GM19372 (cell line): ENCODE measurements around the gene DYNAP.
A peak's percentile ranks its signal among the peaks of the same experiment; 100 is the strongest.

Experiments
- ATAC-seq: cut with Tn5 transposase; IDR thresholded peaks from one replicate; pipeline ENCODE4 v1.9.1; 2021; ENCODE audit warnings: mild to moderate bottlenecking, low read depth, moderate library complexity; ENCODE audit not compliant: unreplicated experiment

The DYNAP gene, protein sequence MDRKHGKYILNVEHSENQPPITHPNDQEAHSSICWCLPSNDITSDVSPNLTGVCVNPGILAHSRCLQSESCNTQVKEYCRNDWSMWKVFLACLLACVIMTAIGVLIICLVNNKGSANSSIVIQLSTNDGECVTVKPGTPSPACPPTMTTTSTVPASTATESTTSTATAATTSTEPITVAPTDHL

DNA sequence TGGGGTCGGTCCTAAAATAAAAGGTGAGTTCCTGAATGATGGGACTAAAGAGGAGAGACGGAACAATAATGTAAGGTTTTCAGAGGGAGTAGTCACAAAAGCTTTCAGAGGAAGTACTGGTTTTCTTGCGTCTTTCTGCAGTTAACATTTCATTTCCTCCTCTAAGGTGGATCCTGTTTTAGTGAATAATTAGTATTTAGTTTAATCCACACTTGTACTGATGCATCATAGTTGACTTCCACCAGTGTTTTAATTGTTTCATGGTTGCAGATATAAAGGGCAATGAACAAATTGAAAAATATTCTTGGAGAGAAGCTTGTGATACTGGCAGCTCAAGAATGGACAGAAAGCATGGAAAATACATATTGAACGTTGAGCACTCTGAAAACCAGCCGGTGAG is at the start of gene DYNAP:
Gene DYNAP (plus strand): TSS at position 301 of the 400 bp plus-strand sequence. CDS start 38 bp downstream, at position 339.
- no peak for ATAC-seq

DNA sequence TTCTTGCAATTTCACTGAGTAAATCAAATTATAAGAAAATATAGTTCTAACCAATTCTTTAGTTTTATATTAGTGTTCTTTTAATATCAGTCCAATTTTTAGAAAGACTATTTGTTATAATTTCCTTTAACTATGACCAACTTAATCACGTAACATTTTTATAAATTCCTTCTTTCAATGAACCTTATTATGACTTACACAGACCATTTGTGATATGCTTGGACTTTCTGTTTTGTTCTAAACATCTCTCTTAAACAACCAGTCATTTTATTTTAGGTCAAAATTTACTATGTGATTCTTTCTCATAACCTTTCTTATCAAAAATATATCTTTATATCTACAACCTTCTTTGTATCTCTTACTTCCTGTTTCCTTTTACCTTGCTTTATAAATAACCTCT is 39.5 kb upstream of the DYNAP start:
- ATAC-seq, result no peak

DNA sequence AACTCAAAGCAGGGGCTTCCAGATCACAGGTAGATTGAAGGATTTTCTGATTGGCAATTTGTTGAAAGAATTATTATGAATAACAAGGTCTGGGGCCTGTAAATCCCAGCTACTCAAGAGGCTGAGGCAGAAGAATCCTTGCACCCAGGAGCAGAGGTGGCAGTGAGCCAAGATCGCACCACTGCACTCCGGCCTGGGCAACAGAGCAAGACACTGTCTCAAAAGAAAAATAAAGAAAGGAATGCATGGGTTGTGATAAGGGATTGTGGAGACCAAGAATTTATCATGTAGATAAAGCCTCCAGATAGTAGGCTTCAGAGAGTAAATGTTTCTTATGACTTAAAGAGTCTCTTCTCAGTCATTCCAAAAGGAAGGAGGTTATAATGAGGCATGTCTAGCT is 35.8 kb upstream of the DYNAP start:
- no peak for ATAC-seq

DNA sequence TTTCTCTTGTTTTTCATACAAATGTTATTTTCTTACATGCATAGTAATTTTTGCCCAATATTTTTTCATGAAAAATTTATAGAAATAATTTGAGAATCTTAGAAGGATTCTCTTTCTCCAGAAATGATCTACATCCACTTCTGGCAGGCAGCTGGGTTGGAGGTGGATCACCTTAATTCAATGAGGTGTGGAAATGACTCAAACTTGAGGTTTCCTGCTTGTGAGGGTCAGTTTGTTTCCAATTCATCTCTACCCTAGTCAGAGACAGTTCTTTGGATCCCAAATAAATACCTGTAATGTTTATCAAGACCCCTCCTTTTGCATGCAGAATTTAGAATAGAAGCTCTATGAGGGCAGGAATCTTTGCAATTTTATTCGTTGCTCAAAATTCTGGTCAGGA is 35.0 kb upstream of the DYNAP start:
- ATAC-seq, result no peak

DNA sequence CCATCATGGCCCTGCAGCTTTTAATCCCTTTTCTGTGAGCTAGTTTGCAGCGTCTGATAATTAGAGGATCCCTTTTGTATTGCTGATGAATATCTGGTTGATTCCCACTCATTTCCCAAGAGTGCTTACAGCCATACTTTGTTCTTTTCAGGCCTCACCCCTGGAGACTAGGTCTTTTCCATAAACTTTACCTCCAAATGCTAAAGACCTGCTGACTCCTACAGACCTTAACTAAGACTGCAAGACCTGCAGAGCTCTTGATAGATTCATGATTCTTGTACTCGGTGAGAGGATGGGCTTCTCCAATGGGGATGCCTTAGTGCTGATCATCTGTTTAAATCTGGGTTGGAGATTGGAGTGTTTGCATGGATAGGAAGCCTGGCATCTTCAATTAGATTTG is 33.1 kb upstream of the DYNAP start:
- no peak for ATAC-seq

DNA sequence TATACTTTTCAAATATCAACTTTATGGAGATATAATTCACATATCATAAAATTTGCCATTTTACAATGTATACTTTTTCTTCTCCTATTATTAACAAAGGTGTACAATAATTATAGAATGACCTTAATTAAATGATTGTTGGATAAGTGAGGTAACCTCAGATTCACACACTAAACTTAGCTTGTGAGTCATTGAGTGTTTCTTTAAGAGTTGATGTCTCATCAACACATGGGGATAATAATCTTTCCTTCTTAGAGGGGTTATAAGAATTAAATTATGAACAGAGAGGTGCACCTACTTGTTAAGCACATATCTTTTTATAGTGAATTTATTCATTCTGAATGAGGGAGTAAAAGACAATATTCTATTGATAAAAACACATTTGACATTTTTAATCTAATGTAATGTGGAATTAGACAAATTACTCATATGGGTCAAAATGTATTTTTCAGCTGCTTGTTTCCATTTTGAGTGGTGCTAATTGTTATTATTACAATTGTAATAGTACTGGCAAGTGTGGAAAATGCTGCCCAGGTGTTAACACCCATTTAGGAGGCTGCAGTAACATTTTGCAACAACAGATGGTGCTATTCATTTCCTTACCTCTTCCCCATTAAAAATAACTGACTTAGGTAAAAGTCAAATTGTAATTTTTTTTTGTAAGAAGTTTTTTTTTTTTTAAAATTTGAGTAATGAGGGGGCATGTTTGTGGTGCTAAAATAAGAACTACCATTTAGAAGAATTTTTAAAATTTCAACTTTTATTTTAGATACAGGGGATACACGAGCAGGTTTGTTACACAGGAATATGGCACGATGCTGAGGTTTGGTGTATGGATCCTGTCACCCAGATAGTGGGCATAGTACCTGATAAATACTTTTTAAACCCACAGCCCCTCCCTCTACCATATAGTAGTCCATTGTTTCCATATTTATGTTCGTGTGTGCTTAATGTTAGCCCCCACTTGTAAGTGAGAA is 32.1 kb upstream of the DYNAP start:
- peak; percentile 61 for ATAC-seq

DNA sequence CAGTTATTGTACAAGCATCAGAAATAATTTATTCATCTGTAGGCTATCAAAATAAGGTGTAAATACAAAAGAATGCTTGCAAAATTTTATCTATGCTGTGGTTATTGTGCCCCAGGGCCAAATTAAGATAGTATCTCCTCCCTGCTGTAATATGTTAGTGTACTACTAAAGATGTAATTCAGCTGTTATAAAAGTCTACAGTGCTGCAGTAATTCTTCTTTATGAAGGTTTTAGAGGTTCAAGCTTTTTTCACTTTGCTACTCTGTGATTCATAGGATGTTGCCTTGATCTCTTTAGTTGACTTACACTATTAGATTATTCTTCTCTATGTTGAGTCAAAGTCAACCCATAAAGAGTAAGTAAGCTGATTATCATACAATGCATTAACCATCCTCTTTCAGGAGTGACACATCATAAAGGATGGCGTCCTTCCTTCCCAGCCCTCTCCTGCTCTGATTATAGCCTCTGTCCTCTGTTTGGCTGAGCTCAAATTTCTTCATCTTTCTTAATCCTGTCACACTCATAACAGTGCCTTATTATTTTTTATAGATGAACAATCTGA is 29.3 kb upstream of the DYNAP start:
- ATAC-seq, result no peak

DNA sequence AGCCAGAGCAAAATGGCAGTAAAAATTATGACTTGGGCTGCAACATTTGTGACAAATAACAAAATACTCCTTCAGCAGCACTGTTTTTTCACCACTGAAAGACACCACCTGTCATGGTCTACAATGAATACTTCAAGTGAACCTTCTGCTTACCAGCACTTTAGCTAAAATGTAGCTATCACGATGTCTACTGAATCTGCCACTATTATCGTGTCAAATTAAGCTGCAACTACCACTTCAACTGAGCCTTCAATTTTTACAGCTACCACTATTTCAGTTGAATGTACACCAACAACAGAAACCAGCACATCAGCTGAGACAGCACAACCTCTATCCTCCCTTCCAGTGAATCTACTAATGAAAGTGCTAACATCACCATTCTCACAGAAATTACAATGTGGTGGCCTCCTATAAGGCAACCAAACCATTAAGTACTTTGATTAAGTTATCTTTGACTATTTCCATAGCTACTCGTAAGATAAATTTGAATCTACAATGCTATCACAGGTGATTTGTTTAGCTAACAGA is 10.8 kb upstream of the DYNAP start:
- ATAC-seq, result no peak

DNA sequence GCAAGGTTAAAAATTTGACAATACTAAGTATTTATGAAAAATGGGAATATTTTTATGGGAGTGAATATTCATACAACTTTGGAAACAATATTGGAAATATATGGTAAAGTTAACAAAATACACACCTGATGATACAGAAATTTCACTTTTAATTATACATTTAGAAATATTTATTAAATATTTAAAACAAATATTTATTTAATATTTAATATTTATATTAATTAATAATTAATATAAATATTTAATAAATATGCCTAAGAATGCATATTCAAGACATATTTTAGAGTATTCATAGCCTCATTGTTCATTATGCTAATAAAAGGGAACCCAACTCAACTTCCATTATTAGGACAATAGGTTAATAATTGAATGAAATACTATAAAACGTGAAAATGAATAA is 7.0 kb upstream of the DYNAP start:
- ATAC-seq, result no peak

DNA sequence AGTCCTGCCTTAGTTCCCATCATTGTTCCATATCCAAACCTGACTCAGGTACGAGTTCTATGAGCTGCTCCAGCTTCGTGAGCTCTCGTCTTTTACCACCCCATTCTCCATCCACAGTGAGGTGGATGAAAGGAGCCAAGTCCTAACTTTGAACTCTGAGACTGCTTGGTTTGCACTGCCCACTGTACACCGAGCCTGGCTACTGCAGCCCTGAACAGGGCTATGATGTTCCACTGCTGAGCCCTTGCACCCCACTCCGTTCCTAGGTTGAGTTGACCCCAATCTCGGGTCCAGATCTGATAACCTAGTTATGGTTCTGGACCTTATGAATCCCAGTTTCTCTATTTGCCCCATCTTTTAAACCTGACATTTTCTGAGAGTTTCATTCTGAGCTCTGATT is 5.3 kb upstream of the DYNAP start:
- ATAC-seq, result no peak

DNA sequence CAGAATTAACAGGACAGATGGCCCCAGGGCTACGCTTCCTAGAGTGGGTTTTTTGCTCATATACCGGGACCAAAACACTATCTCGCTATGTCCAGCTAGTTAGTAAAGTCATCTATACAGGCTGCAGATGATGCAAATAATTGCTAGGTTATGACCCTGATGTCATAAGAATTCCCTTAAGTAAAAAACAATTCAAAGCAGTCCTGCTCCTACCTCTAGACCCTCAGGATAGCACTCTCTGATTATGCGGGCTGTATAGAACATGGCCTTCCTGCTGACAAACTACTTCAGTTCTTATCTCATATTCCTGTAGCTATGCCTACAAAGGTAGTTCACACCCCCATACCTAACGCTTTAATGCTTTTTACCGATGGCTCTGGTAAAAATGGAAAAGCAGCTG is 13.2 kb downstream of the DYNAP start:
- no peak for ATAC-seq

DNA sequence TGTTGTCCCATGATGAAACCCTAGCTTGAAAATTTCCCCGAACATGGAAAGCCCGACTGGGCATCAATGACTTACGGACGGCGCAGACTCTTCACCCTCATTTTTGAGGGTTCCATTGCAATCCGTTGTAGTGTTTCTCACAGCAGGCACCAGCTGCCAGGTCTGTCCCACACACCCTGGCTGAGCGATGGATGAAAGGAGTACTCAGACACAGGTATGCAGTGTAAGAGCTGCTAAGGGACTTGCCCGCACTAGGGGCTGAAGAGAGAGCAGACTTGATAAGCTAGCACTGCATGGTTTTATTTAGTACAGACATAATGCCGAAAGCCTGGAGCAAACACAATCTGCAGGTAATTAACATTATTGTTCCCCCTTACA is 15.8 kb downstream of the DYNAP start:
- ATAC-seq, result no peak

DNA sequence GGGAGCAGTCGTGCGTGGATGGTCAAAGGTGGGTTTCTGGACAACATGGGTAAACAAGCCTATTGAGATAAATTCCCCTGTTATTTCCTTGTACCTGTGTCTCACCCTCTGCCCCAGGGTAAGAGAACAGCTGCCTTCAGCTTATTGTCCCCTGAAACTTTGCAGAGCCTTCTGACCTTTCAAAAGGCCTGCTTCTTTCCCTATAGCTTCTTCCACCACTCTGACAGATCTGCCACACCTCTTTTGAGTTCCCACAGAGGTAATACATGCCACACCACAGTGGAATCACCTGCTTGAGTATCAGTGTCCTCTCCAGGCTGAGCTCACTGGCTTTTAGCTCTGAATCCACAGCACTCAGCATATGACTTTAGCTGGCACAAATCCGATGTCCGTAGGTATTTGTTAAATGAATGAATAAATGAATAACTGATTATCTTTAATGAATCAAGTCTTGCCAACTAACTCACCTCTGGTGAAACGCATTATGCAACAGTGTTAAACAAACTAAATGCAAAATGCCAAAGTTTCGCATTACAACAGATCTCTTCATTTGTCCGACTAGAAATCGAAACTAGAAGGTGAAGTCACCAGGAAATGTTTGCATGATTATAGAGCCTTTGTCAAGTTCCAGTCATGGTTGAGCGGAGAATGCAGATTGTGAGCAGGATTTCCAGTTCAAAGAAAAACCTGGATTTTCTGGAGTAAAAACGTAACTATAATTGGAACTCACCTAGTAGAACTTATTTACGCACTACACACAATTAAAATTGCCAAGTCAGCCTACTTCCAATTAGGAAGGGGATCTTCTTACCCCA is 16.4 kb downstream of the DYNAP start:
- ATAC-seq, result no peak

DNA sequence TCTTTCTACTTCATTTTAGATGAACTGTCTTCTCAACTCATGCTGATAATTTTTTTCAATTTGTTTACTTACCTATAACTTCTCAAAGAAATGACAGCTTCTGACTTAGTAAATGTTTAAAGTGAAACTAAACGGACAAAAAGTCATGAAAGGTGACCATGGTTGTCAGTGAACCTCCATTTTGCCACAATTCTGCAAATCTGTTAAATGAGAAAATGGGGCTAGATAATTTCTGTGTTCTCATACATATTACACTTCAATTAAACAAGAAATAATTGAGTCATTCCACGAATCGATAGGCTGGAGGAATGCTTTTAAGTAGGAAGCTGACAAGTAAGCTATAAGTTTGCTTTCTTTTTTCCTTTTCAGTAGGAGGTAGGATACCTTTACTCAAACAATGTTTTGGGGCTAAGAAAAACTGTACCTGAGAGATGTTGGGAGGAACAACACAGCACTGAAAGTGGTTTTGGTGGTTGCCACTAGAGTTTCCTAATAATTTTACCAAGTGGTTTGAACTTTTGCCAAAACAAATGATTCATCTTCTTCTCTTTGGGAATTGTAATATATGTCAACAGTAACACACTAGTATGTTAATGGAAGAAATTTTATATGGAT is 17.1 kb downstream of the DYNAP start:
- no peak for ATAC-seq

DNA sequence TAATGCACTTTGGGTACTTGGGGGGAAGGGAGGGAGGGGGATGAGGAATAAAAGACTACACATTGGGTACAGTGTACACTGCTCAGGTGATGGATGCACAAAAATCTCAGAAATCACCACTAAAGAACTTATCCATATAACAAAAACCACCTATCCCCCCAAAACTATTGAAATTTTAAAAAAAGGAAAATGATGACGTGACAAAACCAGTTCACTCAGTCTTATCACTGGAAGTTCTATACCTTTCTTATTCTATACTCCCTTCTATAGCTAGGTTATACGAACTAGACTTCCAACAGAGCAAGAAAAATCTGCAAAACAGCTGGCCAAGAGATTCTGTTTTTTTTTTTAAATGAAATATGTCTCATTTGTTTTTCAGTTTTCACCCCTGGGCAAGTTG is 20.8 kb downstream of the DYNAP start:
- ATAC-seq, result no peak

DNA sequence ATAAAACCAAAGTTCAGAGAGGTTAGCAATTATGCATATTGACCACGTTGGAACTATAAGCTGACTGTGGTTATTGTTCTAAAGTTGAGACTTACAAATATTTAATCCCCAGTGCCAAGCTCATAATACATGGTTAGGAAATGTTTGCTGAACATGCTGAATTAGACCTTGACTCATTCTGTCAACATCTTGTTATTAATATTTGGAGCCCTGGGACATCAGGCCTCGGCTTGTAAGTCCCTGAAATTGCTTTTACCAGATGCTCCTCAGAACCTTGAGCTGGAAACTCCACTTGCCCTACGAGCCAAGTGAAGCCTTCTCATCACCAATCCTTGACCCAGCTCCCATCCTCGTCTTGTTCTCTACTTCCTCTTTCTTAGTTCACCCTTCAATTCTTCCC is 21.2 kb downstream of the DYNAP start:
- ATAC-seq, result no peak

DNA sequence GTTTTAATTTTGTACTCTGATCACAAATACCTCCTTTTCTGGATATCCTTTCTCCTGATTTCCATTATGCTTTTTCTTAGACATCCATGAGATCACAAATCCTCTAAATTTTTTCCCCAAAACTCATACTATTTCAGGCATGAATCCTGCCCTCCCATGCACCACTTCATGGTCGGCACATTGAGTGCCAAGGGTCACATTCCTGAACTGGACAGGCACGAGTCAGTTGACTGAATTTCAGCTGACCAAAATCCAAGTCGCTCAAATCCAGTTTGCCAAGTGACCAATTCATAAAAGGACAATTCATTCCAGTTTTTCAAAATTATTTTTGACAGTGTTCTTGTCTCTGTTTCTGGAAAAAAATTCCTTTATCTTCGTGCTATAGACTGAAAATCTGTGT is 22.1 kb downstream of the DYNAP start:
- no peak for ATAC-seq

DNA sequence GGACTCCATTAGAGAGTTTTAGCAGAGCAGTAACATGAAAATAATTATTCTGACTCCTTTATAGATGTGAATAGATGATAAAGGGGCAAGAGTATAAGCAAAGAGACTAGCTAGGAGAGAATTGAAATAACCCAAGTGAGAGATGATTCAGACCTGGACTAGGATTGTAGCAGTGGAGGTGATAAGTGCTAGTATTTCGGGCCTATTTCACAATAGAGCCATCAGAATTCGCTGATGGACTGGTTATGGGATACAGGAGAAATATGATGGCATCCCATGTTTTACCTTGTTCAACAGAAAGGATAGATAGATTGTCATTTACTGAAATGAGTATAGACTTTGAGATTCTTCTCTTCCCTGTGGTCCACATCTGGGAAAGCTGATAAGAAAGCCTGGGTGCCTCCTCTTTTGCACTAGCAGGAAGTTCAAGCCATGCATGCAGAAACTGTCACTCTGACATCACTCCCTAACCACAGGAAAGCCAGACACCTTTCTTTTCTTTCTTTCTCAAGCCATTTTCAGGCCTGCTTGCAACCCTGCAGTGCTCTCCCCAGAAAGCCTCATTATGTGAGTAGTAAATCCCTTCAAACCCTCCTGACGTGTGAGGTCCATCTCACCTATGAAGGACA is 25.3 kb downstream of the DYNAP start:
- peak; percentile 61 for ATAC-seq

DNA sequence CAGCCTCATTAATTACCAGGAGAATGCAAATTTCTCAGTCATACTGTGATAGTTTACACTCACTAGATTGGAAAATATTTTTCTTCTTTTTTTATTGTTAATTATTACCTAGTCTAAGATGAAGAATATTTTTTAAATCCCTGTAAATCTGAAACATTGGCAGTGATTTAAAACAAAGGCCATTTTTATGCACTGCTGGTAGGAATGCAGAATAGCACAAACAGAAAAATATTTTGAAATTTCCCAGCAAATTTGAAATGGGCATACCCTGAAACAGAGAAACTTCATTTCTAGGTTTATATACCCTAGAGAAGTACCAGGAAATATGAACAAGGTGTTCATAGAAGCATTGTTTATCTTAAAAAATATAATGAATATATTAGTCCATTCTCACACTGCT is 31.0 kb downstream of the DYNAP start:
- ATAC-seq, result no peak

DNA sequence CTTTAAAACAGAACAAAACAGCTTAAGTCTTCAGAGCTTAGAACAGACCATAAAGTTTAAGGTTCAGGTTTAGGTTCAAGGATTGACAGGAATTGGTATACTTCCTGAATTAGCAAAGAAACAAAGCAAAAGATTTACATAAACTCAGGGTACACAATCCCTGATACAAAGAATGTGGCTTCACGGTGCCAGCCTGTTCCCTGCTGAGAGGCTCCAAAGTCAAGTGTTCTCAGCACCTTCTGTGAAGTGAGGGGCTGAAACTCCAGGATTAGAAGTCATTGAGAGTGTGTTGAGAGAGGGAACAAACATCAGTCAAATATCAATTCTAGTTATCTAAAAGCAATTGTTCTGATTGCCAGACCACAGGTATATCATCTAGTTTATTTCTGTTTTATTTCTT is 35.7 kb downstream of the DYNAP start:
- ATAC-seq, result no peak
